GM10266 (cell line): ENCODE results near the gene CTCFL.
A peak's percentile ranks its signal among the peaks of the same experiment; 100 is the strongest.
"Not testable (repeated sequence)": the region's sequence is repeated elsewhere in the genome, so short reads cannot be mapped to it uniquely, and the experiment has no call there.

Experiments
- DNase-seq: peaks from one replicate; pipeline ENCODE4 v3.0.0; 2012; ENCODE audit errors: extremely low spot score
- CTCF ChIP-seq: IDR thresholded peaks from 2 replicates; pipeline ENCODE4 v1.5.1; 2012; ENCODE audit warnings: mild to moderate bottlenecking, low read depth; ENCODE audit not compliant: control insufficient read depth, insufficient read depth; ENCODE audit errors: missing control alignments

CTCFL gene

GRCh38 chr20:57498425-57499400 is 26.2 kb downstream of the CTCFL start:
- no peak for DNase-seq
- TF ChIP-seq CTCF, result peak; percentile 51

- no peak for DNase-seq
- TF ChIP-seq CTCF, result no peak
Measured at GRCh38 chr20:57496592-57496991, 28.3 kb downstream of the CTCFL start.

GRCh38 chr20:57495978-57496377 is 29.0 kb downstream of the CTCFL start:
- no peak for DNase-seq
- no peak for TF ChIP-seq CTCF

GRCh38 chr20:57493091-57493615 is 31.8 kb downstream of the CTCFL start:
- TF ChIP-seq CTCF, result no peak
- no peak for DNase-seq

- no peak for DNase-seq
- no peak for TF ChIP-seq CTCF
Measured at GRCh38 chr20:57491373-57491772, 33.6 kb downstream of the CTCFL start.

- not testable (repeated sequence) for DNase-seq
Measured at GRCh38 chr20:57488277-57488676, 36.7 kb downstream of the CTCFL start.

GRCh38 chr20:57485770-57486169 is 39.2 kb downstream of the CTCFL start:
- TF ChIP-seq CTCF, result no peak

GRCh38 chr20:57484772-57485171 is 40.2 kb downstream of the CTCFL start:
- DNase-seq, result no peak
- no peak for TF ChIP-seq CTCF

More at GRCh38 chr20:57485770-57486169, 39.2 kb downstream of the CTCFL start:
- no peak for DNase-seq
